Ramos (cell line): ENCODE measurements around the gene ANOS1.

Experiments
- in situ Hi-C: fragments of 300-500 bp; cut with MboI; formaldehyde crosslinking; loops from one replicate; pipeline ENCODE4 v1.14.3; 2022; ENCODE audit warnings: low sequenced_read_pairs; ENCODE audit not compliant: unreplicated experiment

The ANOS1 gene

GRCh38 chrX:8724300-8724699, 7.6 kb downstream of the ANOS1 start:
- in situ Hi-C loops: no loop called here

DNA sequence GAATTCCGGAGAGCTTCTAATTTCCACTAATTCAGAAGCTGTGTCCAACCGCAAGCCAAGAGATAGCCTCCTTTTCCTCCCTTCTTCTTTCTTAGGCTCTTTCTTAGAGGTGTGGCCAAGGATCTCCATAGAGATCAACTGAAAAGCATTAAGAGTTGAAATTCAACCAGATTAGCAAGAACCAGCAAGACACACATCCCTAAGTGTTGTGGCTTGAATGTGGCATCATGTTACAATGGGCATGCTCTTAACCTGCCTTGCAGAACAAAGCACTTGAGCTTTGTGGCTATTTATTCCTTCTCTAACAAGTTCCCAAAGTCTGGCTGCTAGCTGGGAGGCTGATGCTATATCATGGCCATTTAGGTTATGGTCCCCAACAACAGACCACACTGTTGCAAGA, 10.4 kb downstream of the ANOS1 start:
- in situ Hi-C loops: no loop called here

DNA sequence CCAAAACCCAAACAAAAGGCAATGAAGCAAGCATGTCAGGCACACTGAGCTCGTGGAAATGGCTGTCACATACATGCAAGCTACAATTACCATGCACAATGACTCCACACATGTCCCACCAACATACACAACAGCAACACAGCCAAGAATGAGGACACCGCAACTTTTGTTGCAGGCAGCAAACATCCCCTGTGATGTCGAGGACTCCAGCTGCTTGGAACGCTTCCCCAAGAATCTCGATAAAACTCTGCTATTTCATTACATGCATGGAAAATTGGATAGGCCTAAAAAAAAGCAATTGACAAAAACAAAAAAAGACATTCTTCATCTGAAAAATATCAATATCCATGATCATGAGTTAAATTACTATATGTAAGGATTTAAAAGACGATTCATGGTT, 11.8 kb downstream of the ANOS1 start:
- in situ Hi-C loops: no loop called here

DNA sequence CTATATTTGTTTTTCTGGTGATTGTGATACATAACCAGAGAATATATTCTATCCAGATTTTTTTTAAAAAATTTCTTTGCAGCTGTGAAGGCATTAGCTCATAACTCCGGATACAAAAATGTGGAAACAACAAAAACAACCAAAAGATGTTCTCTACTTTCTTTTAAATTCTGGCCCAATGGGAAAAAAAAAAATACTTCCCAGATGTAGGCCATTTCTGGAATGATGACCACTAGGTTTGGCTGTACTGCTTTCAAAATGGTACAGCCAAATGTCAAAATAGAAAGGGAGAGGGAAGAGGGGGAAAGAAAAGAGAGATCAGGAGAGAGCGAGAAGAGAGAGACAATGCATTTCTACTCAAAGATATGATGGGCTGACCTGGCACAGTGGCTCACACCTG, 14.6 kb downstream of the ANOS1 start:
- in situ Hi-C loops: no loop called here

DNA sequence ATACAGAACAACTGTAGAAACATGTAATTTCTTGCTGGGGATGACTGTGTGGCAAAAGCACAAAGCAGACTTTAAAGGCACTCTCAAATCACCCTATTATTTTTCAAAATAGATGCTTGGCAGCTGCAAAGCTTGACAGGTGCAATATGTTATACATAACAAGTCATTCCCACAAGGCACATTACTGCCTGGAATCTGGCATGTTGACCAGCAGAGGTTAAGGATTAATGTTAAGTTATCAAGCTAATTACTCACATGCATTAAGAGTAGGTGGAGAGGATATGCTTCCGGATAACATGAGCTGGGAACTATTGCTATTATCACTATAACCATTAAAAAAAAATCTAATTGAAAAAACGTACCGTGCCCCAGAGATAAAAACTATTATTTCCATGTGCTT, 17.8 kb downstream of the ANOS1 start:
- in situ Hi-C loops: no loop called here

DNA sequence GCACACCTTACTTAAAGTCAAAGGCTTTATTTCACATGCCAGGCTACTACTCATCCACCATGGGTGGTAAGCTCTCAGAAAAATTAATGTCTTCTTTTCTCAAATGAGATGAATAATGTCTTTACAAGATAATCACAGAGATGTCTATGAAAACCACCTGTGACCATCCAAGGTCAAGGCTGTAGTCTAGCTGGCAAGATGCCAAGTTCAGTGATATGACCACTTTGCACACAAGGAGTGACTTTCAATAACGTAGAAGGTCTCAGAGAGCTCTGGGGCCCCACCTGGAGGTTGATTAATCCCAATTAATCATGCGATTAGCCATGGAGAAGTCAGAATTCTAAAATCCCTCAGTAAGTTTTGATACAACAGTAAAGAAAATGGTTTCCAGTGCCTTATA, 20.5 kb downstream of the ANOS1 start:
- in situ Hi-C loops: no loop called here

GRCh38 chrX:8704184-8704583, 27.8 kb downstream of the ANOS1 start:
- in situ Hi-C loops: no loop called here

GRCh38 chrX:8692871-8693270, 39.1 kb downstream of the ANOS1 start:
- in situ Hi-C loops: no loop called here

GRCh38 chrX:8689473-8689872, 42.5 kb downstream of the ANOS1 start:
- in situ Hi-C loops: no loop called here

DNA sequence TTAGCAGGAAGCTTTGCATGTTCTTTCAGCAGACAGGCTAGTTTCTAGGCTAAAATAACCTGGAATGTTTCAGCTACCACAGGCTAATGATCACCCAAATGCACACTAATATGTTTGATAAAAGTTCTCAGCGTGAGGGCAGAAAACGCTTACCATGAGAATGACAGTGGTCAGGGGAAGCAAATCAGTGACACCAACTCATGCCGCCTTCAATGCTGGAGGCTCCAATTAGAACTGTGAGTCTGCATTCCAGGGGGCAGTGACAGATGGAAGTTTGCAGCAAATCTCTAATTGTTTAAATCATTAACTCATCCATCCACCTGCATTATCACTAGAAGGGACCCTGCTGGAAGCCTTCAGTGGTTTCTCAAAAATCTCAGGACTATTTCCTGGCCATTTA, 43.2 kb downstream of the ANOS1 start:
- in situ Hi-C loops: no loop called here

GRCh38 chrX:8684201-8684965, 47.6 kb downstream of the ANOS1 start:
- in situ Hi-C loops: no loop called here

GRCh38 chrX:8683687-8684086, 48.2 kb downstream of the ANOS1 start:
- in situ Hi-C loops: no loop called here

DNA sequence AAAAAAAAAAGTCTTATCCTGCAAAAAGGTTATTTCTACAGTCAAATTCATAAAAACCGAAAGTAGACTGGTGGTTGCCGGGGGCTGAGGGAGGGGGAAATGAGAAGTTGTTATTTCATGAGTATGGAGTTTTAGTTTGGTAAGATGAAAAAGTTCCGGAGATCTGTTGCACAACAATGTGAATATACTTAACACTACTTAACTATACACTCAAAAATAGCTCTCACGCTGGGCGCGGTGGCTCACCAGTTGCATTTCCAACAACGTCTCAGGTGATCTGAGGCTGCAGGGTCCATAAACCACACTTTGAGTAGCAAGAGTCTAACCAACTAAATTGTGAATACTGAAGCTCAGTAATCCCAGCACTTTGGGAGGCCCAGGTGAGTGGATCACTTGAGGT, 52.4 kb downstream of the ANOS1 start:
- in situ Hi-C loops: no loop called here

DNA sequence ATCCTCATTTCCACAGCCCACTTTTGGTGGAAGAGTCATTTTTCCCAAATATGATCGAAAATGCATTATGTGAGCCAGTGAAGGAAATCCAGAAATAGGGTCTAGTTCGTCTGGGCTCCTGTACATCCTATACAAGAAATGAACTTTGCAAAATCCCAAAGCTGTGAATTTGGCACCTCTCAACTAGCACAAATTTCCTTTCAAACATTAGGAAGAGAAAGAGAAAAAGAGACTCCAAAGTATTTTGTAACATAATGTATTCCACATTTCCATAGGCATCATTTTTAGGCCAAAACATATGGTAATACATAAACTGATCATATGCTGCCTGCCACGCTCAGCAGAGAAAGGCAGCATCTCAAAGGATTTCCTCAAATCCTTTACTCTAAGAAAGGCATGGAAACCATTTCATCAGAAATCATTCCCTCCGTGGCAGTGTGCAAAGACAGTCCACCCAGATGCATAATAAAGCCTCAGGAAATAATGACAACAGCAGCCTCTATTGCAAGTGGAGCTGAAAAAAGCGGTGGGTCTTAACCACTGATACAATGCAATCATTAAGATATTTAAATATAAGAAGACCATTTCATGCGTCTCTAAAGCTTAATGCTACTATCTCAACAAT, 56.8 kb downstream of the ANOS1 start:
- in situ Hi-C loops: no loop called here

- in situ Hi-C loops: no loop called here
Measured at GRCh38 chrX:8673201-8673600, 58.7 kb downstream of the ANOS1 start.

GRCh38 chrX:8672176-8672575, 59.8 kb downstream of the ANOS1 start:
- in situ Hi-C loops: no loop called here

GRCh38 chrX:8668813-8669212, 63.1 kb downstream of the ANOS1 start:
- in situ Hi-C loops: no loop called here

DNA sequence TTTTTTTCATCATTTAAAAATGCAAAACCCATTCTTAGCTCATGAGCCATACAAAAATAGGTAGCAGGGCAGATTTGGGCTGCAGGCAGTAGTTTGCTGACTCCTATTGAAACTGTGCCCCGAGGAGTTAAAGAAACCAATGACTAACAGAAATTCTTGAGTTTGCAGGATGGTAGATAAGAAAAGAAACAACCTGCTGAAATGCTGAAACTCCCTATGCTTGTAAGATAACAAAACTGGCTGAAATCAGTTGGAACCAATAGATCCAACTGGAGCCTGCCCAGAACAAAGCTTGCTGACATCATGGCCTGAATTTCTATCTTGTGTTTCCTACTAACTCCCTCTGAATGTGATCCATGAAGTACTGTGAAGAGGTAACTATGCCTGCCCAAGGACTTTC, 68.6 kb downstream of the ANOS1 start:
- in situ Hi-C loops: no loop called here

- in situ Hi-C loops: no loop called here
Measured at GRCh38 chrX:8657883-8658282, 74.1 kb downstream of the ANOS1 start.

- in situ Hi-C loops: no loop called here
Measured at GRCh38 chrX:8653956-8654355, 78.0 kb downstream of the ANOS1 start.

DNA sequence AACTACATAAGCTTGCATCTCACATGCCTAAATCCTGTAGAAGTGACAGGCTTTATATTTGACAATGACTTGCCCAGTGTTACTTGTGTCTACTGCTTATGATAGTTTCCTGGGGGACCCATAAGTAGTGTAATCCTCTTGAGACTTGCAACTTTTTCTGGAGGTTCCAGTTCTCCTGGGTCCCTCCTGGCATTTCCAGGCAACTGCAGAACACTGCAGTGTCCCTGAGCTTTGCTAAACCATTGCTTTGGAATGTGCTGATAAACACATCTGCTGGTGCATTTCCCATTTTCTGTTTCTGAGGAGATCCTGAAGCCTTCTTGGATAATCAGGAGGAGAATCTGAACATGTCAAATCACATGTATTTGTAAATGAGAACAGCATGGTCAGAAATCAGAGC, 82.0 kb downstream of the ANOS1 start:
- in situ Hi-C loops: no loop called here

- in situ Hi-C loops: no loop called here
Measured at GRCh38 chrX:8647176-8647575, 84.8 kb downstream of the ANOS1 start.
